Activated CD4-positive, CD25-positive, alpha-beta regulatory T cell treated with anti-CD3 and anti-CD28 coated beads, Interleukin-2, amount 50 U/mL, for 24 hours (primary cell): Measurements from ENCODE around the gene BRINP1.

Experiments
- ATAC-seq, 2 donors: fragments of 150-1000 bp; cut with Tn5 transposase; one replicate each; pipeline ENCODE4 v1.10.0; 2021; ENCODE audit warnings: mild to moderate bottlenecking in 1 of 2, moderate library complexity in 1 of 2

The BRINP1 gene

GRCh38 chr9:119278171-119278570 is 91.1 kb downstream of the BRINP1 start:
- ATAC-seq: no peak

DNA sequence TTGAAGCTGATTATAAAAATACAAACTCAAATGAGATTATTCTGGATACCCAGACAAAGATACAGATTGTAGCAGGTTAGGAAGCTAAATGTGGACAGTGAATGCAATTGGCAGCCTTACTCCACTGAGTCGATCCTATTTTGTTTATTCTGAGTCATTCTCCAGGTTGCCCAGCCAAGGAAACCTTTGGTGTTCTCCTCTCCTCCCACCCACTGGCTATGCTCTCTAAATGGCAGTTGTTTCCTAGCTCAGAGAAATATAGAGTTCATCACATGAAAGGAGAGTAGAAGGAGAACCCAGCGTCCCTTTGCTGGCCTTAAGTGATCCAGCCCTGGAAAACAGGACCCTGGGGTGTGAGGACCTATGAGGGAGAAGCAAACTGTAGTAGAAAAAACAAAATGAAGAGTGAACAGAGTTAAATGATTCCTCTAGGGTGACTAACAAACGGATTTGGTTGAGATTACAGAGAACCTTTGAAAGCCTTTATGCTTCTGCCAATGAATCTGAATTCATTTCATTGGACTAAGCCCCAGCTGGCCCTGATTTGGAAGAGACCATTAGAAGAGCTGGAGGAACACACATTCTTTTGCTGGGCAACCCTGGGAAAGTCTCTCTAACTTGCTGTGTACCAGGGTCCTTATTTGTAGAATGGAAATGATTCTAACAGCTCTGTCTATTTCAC is 95.1 kb downstream of the BRINP1 start:
- ATAC-seq: no peak

GRCh38 chr9:119273325-119273904 is 95.8 kb downstream of the BRINP1 start:
- ATAC-seq: no peak

- no peak for ATAC-seq
Observed at GRCh38 chr9:119272500-119273211, 96.6 kb downstream of the BRINP1 start.

- no peak for ATAC-seq
Observed at GRCh38 chr9:119268985-119269384, 100.2 kb downstream of the BRINP1 start.

DNA sequence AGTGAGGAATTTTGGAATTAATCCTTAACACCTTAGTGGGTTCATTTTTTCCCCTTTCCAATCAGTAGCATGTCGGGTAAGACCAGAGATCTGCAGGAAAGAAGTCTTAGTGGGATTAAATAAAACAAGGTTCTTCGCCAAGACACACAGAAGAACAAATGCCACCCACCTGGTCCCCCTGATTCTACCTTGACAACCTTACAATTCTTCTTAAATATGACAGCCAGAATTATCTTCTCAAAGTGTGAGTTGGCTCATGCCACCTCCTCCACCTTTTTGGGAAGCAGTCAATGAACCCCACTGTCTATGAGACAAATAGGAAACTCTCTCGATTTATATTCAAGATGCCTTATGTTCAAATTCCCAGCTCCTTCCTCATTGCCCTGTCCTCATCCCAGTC is 105.1 kb downstream of the BRINP1 start:
- ATAC-seq: no peak

DNA sequence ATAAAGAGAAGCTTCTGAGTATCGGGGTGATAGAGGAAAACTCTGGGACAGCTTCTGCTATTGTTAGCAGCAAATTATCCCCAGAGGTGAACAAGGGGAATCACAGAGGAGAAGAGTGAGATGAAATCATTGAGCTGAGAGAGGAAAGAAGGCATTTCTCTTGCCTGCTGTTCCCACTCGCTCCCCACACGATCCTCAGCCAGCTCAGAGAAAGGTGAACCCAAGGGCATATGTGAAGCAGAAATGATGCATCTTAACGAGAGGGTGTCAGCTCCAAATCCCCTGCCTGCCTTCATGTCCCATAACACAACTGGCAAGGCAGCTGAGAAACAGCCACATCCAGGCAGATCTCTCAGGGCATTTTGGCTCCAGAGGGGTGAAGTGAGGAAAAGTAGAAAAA is 111.6 kb downstream of the BRINP1 start:
- ATAC-seq: no peak

DNA sequence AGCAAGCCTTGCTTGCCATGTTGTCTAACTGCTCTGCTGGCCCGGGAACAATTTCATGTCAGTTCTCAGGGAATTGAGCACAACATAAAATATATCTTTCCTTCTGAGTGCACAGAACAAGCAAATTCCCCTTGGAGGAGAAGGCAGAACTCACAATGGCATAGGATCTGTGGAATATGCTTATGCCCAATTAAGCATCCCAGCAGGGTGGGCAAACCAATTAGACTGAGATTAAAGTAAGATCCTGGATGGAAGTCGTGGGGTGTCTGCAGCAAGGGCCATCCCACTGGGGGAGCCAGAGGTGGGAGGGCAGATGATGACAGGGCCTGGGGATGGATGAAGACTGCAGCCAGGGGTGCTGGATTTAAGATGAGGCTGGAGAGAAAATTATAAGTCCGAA is 114.1 kb downstream of the BRINP1 start:
- ATAC-seq: no peak

GRCh38 chr9:119252671-119253299 is 116.5 kb downstream of the BRINP1 start:
- no peak for ATAC-seq

DNA sequence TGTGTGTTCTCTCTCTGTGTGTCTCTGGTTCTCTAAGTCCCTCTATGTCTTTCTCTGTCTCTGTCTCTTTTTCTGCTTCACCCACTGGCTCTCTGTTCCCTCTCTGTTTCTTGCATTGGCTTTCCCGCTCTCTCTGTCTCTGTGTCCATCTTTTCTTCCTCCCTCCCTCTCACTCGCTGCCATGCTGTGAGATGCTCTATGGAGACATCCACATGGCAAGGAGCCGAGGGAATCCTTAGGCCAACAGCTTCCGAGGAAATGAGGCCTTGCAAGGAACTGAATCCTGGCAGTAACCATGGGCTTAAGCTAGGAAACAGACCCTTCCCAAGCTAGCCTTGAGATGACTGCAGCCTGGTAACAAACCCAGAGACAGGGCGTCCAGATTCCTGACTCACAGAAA is 117.3 kb downstream of the BRINP1 start:
- no peak for ATAC-seq

- ATAC-seq: no peak
Observed at GRCh38 chr9:119250730-119251129, 118.5 kb downstream of the BRINP1 start.

- no peak for ATAC-seq
Observed at GRCh38 chr9:119240546-119240945, 128.7 kb downstream of the BRINP1 start.

GRCh38 chr9:119234636-119235035 is 134.6 kb downstream of the BRINP1 start:
- ATAC-seq: no peak

GRCh38 chr9:119227422-119227821 is 141.8 kb downstream of the BRINP1 start:
- no peak for ATAC-seq

GRCh38 chr9:119224431-119224830 is 144.8 kb downstream of the BRINP1 start:
- ATAC-seq: no peak

GRCh38 chr9:119221276-119221675 is 148.0 kb downstream of the BRINP1 start:
- ATAC-seq: no peak

- ATAC-seq: no peak
Observed at GRCh38 chr9:119218293-119218692, 150.9 kb downstream of the BRINP1 start.

GRCh38 chr9:119216651-119217331 is 152.4 kb downstream of the BRINP1 start:
- no peak for ATAC-seq

DNA sequence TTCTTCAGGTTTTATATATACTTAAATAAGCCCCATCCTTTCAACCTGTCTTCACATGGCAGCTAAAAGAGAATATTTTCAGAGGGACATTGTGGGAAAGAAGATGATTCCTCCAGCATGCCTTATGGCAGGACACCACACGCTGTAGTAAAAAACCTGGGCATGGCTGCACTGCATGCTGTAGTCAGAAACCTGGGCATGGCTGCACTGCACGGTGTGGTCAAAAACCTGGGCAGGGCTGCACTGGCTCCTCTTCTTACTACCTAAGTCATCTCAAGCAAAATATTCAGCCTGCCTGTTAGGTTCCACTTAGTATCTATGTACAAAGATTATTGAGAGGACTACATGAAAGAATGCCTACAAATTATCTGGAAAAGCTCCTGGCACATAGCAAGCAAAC is 153.6 kb downstream of the BRINP1 start:
- ATAC-seq: no peak

- no peak for ATAC-seq
Observed at GRCh38 chr9:119213471-119213870, 155.8 kb downstream of the BRINP1 start.

DNA sequence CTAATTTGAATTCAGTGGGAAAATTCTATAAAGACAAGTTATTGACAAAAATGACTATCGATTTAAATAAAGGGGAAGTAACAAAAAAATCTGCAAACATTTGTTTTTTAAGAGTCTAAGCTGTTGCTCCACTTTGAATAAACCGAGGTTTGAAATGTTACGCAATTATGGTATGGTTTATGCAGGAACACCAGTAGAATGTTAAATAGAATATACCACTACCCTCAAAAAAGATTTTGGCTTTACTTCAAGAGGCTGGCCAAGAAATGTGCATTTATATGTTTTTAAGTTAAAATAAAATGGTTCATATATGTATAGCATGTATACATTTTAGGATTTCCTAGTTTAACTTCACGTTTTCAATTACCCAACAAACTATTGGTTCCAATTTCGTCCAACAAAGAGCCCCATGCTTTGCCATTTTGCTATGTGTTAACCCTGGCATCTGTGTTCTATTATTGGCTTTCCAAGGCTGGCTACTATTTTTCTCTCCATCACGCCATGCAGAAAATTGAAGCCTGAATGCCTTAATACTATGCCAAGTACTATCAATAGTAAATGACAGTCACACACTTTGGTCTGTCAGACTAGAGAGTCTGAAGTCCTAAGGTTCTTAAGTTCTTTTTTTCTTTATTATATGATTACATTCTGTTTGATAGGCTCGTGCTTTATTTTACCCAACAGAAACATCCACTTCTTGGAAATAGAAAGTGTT is 171.2 kb downstream of the BRINP1 start:
- no peak for ATAC-seq

DNA sequence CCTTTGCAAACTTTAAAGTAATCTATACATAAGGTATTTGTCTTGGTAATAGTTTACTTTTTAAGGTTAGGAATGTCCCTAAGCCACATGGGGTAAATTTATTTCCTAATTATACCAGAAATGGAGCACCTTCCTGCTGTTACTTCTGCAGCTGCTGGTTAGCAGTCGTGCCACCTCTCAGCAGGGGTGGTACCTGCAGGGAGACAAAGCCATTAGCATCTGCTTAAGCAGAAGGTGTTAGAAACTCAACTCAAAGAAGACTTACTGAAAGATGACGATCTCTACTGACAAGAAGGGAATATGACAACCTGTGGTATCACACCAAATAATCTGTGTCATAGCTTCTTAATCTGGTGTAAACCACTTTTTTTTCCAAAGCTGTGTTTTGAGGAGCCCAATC is 173.7 kb downstream of the BRINP1 start:
- ATAC-seq: no peak
